WTC11 (cell line): ENCODE results near the gene STAG1. TPM values are rescaled to one million over a fixed set of nuclear protein-coding genes. Genes with fewer than 3 reads are reported as not detected.
"Not testable (repeated sequence)": the region's sequence is repeated elsewhere in the genome, so short reads cannot be mapped to it uniquely, and the experiment has no call there.

Experiments
- ATAC-seq: fragments of 200-7000 bp; cut with Tn5 transposase; 2 replicates; pipeline ENCODE4 v1.10.0; 2021; ENCODE audit warnings: mild to moderate bottlenecking, moderate library complexity
- CTCF ChIA-PET: fragments of 300-600 bp; sonication (Branson Sonifier 250); formaldehyde crosslinking; loops from one replicate; lab custom pipeline; 2021; ENCODE audit warnings: antibody characterized with exemption; lab: Charles Lee
- POLR2A ChIA-PET: fragments of 350-600 bp; sonication (Branson Sonifier 250); formaldehyde crosslinking; loops from one replicate; lab custom pipeline; 2021; ENCODE audit warnings: antibody characterized with exemption; lab: Charles Lee
- DNase-seq: peaks from one replicate; pipeline ENCODE4 v3.0.0; 2021; ENCODE audit warnings: low spot score
- H3K27ac Mint-ChIP-seq: 2 replicates; pipeline ENCODE4 v1.8.0; 2021; ENCODE audit warnings: mixed read lengths
- H3K27me3 Mint-ChIP-seq: 2 replicates; pipeline ENCODE4 v1.8.0; 2021; ENCODE audit warnings: low read depth, mild to moderate bottlenecking, moderate library complexity, mixed read lengths
- H3K36me3 Mint-ChIP-seq: 2 replicates; pipeline ENCODE4 v1.8.0; 2021; ENCODE audit warnings: mixed read lengths
- H3K4me1 Mint-ChIP-seq: 2 replicates; pipeline ENCODE4 v1.8.0; 2022; ENCODE audit warnings: mixed read lengths
- H3K4me3 Mint-ChIP-seq: 2 replicates; pipeline ENCODE4 v1.8.0; 2021; ENCODE audit warnings: mild to moderate bottlenecking, moderate library complexity, mixed read lengths
- H3K9me3 Mint-ChIP-seq: 2 replicates; pipeline ENCODE4 v1.8.0; 2021; ENCODE audit warnings: mixed read lengths
- ATF6 ChIP-seq: sonication (generic); formaldehyde crosslinking; IDR thresholded peaks from 2 replicates; pipeline ENCODE4 v1.8.1; 2023; ENCODE audit warnings: mild to moderate bottlenecking, missing genetic modification reagents
- CDX4 ChIP-seq: fragments of 250-450 bp; sonication (Bioruptor Pico); IDR thresholded peaks from 2 replicates; pipeline ENCODE4 v1.9.0; 2021; ENCODE audit warnings: moderate library complexity, mild to moderate bottlenecking, inconsistent platforms, borderline replicate concordance
- E2F1 ChIP-seq: sonication (generic); formaldehyde crosslinking; IDR thresholded peaks from 2 replicates; pipeline ENCODE4 v1.8.0; 2022; ENCODE audit warnings: mild to moderate bottlenecking, missing genetic modification reagents
- E2F5 ChIP-seq: sonication (generic); formaldehyde crosslinking; IDR thresholded peaks from 2 replicates; pipeline ENCODE4 v1.8.1; 2022; ENCODE audit warnings: mild to moderate bottlenecking, moderate library complexity, missing genetic modification reagents
- FOXP1 ChIP-seq: sonication (generic); formaldehyde crosslinking; IDR thresholded peaks from 2 replicates; pipeline ENCODE4 v1.8.0; 2022; ENCODE audit warnings: missing genetic modification reagents, mild to moderate bottlenecking, moderate library complexity, borderline replicate concordance
- FOXP4 ChIP-seq: sonication (generic); formaldehyde crosslinking; IDR thresholded peaks from 2 replicates; pipeline ENCODE4 v1.8.0; 2022; ENCODE audit warnings: mild to moderate bottlenecking, missing genetic modification reagents
- GABPB1 ChIP-seq: sonication (generic); formaldehyde crosslinking; IDR thresholded peaks from 2 replicates; pipeline ENCODE4 v1.8.1; 2023; ENCODE audit warnings: mild to moderate bottlenecking, missing genetic modification reagents
- IRF2 ChIP-seq: sonication (generic); formaldehyde crosslinking; IDR thresholded peaks from 2 replicates; pipeline ENCODE4 v1.8.0; 2022; ENCODE audit warnings: low read depth, missing genetic modification reagents, borderline replicate concordance
- JAZF1 ChIP-seq: fragments of 250-450 bp; sonication (Bioruptor Pico); IDR thresholded peaks from 2 replicates; pipeline ENCODE4 v1.9.0; 2021; ENCODE audit warnings: moderate library complexity, mild to moderate bottlenecking, inconsistent platforms
- MLX ChIP-seq: sonication (generic); formaldehyde crosslinking; IDR thresholded peaks from 2 replicates; pipeline ENCODE4 v1.8.1; 2023; ENCODE audit warnings: mild to moderate bottlenecking, missing genetic modification reagents, moderate library complexity
- MYBL2 ChIP-seq: sonication (generic); formaldehyde crosslinking; IDR thresholded peaks from 2 replicates; pipeline ENCODE4 v1.8.1; 2023; ENCODE audit warnings: mild to moderate bottlenecking, moderate library complexity, missing genetic modification reagents
- NFE2L1 ChIP-seq: sonication (generic); formaldehyde crosslinking; IDR thresholded peaks from 2 replicates; pipeline ENCODE4 v1.8.1; 2023; ENCODE audit warnings: missing genetic modification reagents
- NR3C1 ChIP-seq: sonication (generic); formaldehyde crosslinking; conservative IDR thresholded peaks from 2 replicates; pipeline ENCODE4 v1.8.1; 2023; ENCODE audit warnings: low read depth, mild to moderate bottlenecking, missing genetic modification reagents
- TCF7 ChIP-seq: sonication (generic); formaldehyde crosslinking; IDR thresholded peaks from 2 replicates; pipeline ENCODE4 v1.8.0; 2022; ENCODE audit warnings: mild to moderate bottlenecking, low read depth, missing genetic modification reagents, moderate library complexity
- USF1 ChIP-seq: sonication (generic); formaldehyde crosslinking; IDR thresholded peaks from 2 replicates; pipeline ENCODE4 v1.8.0; 2022; ENCODE audit warnings: mild to moderate bottlenecking, missing genetic modification reagents
- USF2 ChIP-seq: sonication (generic); formaldehyde crosslinking; IDR thresholded peaks from 2 replicates; pipeline ENCODE4 v1.8.1; 2023; ENCODE audit warnings: mild to moderate bottlenecking, missing genetic modification reagents, moderate library complexity
- ZMAT4 ChIP-seq: fragments of 250-450 bp; sonication (Bioruptor Pico); IDR thresholded peaks from 2 replicates; pipeline ENCODE4 v1.9.0; 2021; ENCODE audit warnings: mild to moderate bottlenecking
- ZNF317 ChIP-seq: sonication (generic); formaldehyde crosslinking; IDR thresholded peaks from 2 replicates; pipeline ENCODE4 v1.8.1; 2023; ENCODE audit warnings: low read depth, mild to moderate bottlenecking, moderate library complexity, missing genetic modification reagents, borderline replicate concordance
- ZNF396 ChIP-seq: fragments of 250-450 bp; sonication (Bioruptor Pico); IDR thresholded peaks from 2 replicates; pipeline ENCODE4 v1.8.0; 2021; ENCODE audit warnings: mild to moderate bottlenecking, moderate library complexity, borderline replicate concordance
- total RNA-seq: library from RNA; stranded (reverse); gene quantifications from 3 replicates; pipeline ENCODE4 v1.2.3, GENCODE V29; 2021

The STAG1 gene
- total RNA-seq, 1 experiment from 2014 or later = 20.7 TPM

GRCh38 chr3:136562026-136562425 is 190.2 kb downstream of the STAG1 start (continued):
- no peak for TF ChIP-seq ZNF396 (CRISPR knock-in tag)

GRCh38 chr3:136559896-136560295 is 192.3 kb downstream of the STAG1 start:
- no peaks in the 10 kb centered on the region for H3K27me3 Mint-ChIP-seq
- H3K4me1 Mint-ChIP-seq = peaks cover 39% of the 10 kb centered on the region
- CTCF ChIA-PET = interaction anchor here (1.0 kb wide), 1 partner anchor 454 kb away, joined by 3 read pairs; no protein-coding TSS in a partner anchor
- H3K27ac Mint-ChIP-seq = no peak overlapping the region
- H3K9me3 Mint-ChIP-seq = no peaks in the 10 kb centered on the region
- TF ChIP-seq NFE2L1 (CRISPR knock-in tag) (no peak), FOXP1 (no peak)
- no peak overlapping the region for H3K4me3 Mint-ChIP-seq
- DNase-seq = no peak
- H3K36me3 Mint-ChIP-seq = no peaks in the 10 kb centered on the region
- POLR2A ChIA-PET = interaction anchor here (0.6 kb wide), 1 partner anchor 511 kb away, joined by 3 read pairs; no protein-coding TSS in a partner anchor
- ATAC-seq = no peak

GRCh38 chr3:136549461-136549860 is 202.7 kb downstream of the STAG1 start:
- not testable (repeated sequence) for DNase-seq, H3K4me3 Mint-ChIP-seq, H3K27me3 Mint-ChIP-seq, H3K9me3 Mint-ChIP-seq, ATAC-seq, H3K36me3 Mint-ChIP-seq
- ChIA-PET POLR2A (interaction anchor here (0.7 kb wide), 1 partner anchor 197 kb away, joined by 3 read pairs; no protein-coding TSS in a partner anchor), CTCF (interaction anchor here (0.7 kb wide), 1 partner anchor 273 kb away, joined by 3 read pairs; no protein-coding TSS in a partner anchor)
- peaks cover 31% of the 10 kb centered on the region for H3K4me1 Mint-ChIP-seq
- H3K27ac Mint-ChIP-seq = peak overlapping the region; percentile 9; the same call in 1 of the 2 replicates

- no peaks in the 10 kb centered on the region for H3K27me3 Mint-ChIP-seq
- H3K9me3 Mint-ChIP-seq = no peaks in the 10 kb centered on the region
- no peak overlapping the region for H3K4me3 Mint-ChIP-seq
- H3K4me1 Mint-ChIP-seq = peaks cover 16% of the 10 kb centered on the region
- H3K27ac Mint-ChIP-seq = no peak overlapping the region; the same call in 1 of the 2 replicates
- ATAC-seq (no peak), DNase-seq (no peak)
- H3K36me3 Mint-ChIP-seq = no peaks in the 10 kb centered on the region
- ChIA-PET POLR2A (interaction anchor here (1.8 kb wide), 1 partner anchor 205 kb away, joined by 7 read pairs; the partner anchor contains the start of gene STAG1), CTCF (interaction anchor here (4.0 kb wide), 1 partner anchor 205 kb away, joined by 33 read pairs; the partner anchor contains the start of gene STAG1)
- TF ChIP-seq GABPB1 (CRISPR knock-in tag) (no peak), FOXP4 (no peak), ATF6 (no peak), NR3C1 (CRISPR knock-in tag) (no peak), E2F5 (CRISPR knock-in tag) (no peak), TCF7 (no peak), CDX4 (CRISPR knock-in tag) (no peak), MLX (CRISPR knock-in tag) (no peak), USF2 (CRISPR knock-in tag) (no peak), E2F1 (CRISPR knock-in tag) (no peak), ZMAT4 (CRISPR knock-in tag) (no peak), MYBL2 (no peak), JAZF1 (CRISPR knock-in tag) (no peak), ZNF317 (CRISPR knock-in tag) (no peak), IRF2 (CRISPR knock-in tag) (no peak), USF1 (no peak)
These were observed 204.9 kb downstream of the STAG1 start for GRCh38 chr3:136547293-136547692.
